SK-N-MC (cell line): ENCODE results near the gene COBL.

Experiments used
- FOXP2 ChIP-seq: optimal IDR thresholded peaks from 2 replicates; pipeline ENCODE3; 2011; ENCODE audit warnings: mild to moderate bottlenecking, moderate library complexity; ENCODE audit not compliant: insufficient read depth; ENCODE audit errors: extremely low read length, control extremely low read depth
- POLR2AphosphoS5 ChIP-seq: IDR thresholded peaks from 2 replicates; pipeline ENCODE4 v1.6.1; 2012; ENCODE audit warnings: mild to moderate bottlenecking, low read depth, low read length, borderline replicate concordance

DNA sequence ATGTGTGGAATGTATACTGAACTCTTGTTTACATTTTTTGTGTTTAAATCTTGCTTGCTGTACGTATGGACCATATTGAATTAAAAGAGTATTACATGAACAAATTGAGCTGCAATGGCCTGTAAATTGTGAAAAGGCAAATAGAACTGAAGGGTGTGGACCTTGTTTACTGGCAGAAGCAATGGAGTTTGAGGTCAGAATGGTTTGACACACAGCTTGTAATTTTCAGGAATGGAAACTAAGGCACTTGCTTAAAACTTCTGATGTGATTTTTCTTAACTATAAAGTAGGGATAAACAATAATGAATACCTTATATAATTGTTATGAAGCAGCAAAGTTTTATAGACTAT is 33.9 kb upstream of the COBL start:
- TF ChIP-seq POLR2AphosphoS5, result no peak
- TF ChIP-seq FOXP2, result no peak
